Neuronal stem cell (in vitro differentiated cells): ENCODE measurements around the gene IPO4.

Experiments
- DNase-seq: peaks from one replicate; pipeline ENCODE4 v3.0.0-alpha.2; 2013; ENCODE audit warnings: low spot score
- H2AFZ ChIP-seq: one replicate; pipeline ENCODE4 v1.6.1; 2013; ENCODE audit warnings: mild to moderate bottlenecking, low read length, inconsistent platforms
- H2AK5ac ChIP-seq: 2 replicates; pipeline ENCODE4 v1.6.1; 2013; ENCODE audit warnings: low read depth, mild to moderate bottlenecking, inconsistent platforms, low read length, moderate library complexity, mixed read lengths
- H2BK120ac ChIP-seq: 2 replicates; pipeline ENCODE4 v1.6.1; 2013; ENCODE audit warnings: low read depth, mild to moderate bottlenecking, inconsistent platforms, low read length, moderate library complexity, mixed read lengths
- H2BK12ac ChIP-seq: one replicate; pipeline ENCODE4 v1.6.1; 2013; ENCODE audit warnings: low read length, inconsistent platforms
- H2BK15ac ChIP-seq: 2 replicates; pipeline ENCODE4 v1.6.1; 2013; ENCODE audit warnings: mild to moderate bottlenecking, low read length, inconsistent platforms, mixed read lengths
- H2BK5ac ChIP-seq: one replicate; pipeline ENCODE4 v1.6.1; 2013; ENCODE audit warnings: inconsistent platforms, mild to moderate bottlenecking, low read length, moderate library complexity
- H3K14ac ChIP-seq: one replicate; pipeline ENCODE4 v1.6.1; 2013; ENCODE audit warnings: low read length, inconsistent platforms
- H3K18ac ChIP-seq: 2 replicates; pipeline ENCODE4 v1.6.1; 2013; ENCODE audit warnings: low read length, inconsistent platforms
- H3K23ac ChIP-seq: 2 replicates; pipeline ENCODE4 v1.6.1; 2013; ENCODE audit warnings: low read depth, mild to moderate bottlenecking, mixed read lengths, low read length, inconsistent platforms; ENCODE audit not compliant: poor library complexity
- H3K27ac ChIP-seq: replicated peaks from 3 replicates; pipeline ENCODE4 v1.5.1; 2013; ENCODE audit warnings: low read length, inconsistent platforms
- H3K27me3 ChIP-seq, 3 experiments: 2 replicates each; pipeline ENCODE4 v1.6.1; 2013; ENCODE audit warnings: low read length in 3 of 3, mild to moderate bottlenecking in 2 of 3, inconsistent platforms in 1 of 3, low read depth in 1 of 3, mixed read lengths in 1 of 3, moderate library complexity in 1 of 3; ENCODE audit not compliant: control insufficient read depth in 3 of 3, insufficient read depth in 3 of 3
- H3K36me3 ChIP-seq, 2 donors: replicated peaks in 1 of 2; 2 replicates each; pipeline ENCODE4 v1.6.1; 2013; ENCODE audit warnings: low read length in 2 of 2; ENCODE audit not compliant: control insufficient read depth in 2 of 2, insufficient read depth in 2 of 2
- H3K4ac ChIP-seq: 2 replicates; pipeline ENCODE4 v1.6.1; 2013; ENCODE audit warnings: inconsistent platforms, mild to moderate bottlenecking, low read length, moderate library complexity
- H3K4me1 ChIP-seq, 2 donors: 1 replicate in 1 of 2; 2 replicates in 1 of 2; pipeline ENCODE4 v1.6.1; 2013; ENCODE audit warnings: low read length in 2 of 2, low read depth in 1 of 2; ENCODE audit not compliant: control insufficient read depth in 2 of 2, insufficient read depth in 1 of 2
- H3K4me2 ChIP-seq: one replicate; pipeline ENCODE4 v1.6.1; 2013; ENCODE audit warnings: mild to moderate bottlenecking, low read length, inconsistent platforms; ENCODE audit not compliant: insufficient read depth, poor library complexity, severe bottlenecking
- H3K4me3 ChIP-seq, 2 donors: 2 replicates each; pipeline ENCODE4 v1.5.1; 2013; ENCODE audit warnings: low read length in 2 of 2, mild to moderate bottlenecking in 2 of 2, inconsistent platforms in 1 of 2, moderate library complexity in 1 of 2
- H3K79me1 ChIP-seq: one replicate; pipeline ENCODE4 v1.6.1; 2013; ENCODE audit warnings: low read depth, mild to moderate bottlenecking, inconsistent platforms, low read length, moderate library complexity
- H3K9ac ChIP-seq: one replicate; pipeline ENCODE4 v1.6.1; 2013; ENCODE audit warnings: mild to moderate bottlenecking, low read depth, low read length, inconsistent platforms; ENCODE audit not compliant: poor library complexity
- H3K9me3 ChIP-seq, 2 donors: replicated peaks in 1 of 2; 2 replicates each; pipeline versions ENCODE3 to v1.6.1; 2013; ENCODE audit warnings: low read length in 2 of 2, mild to moderate bottlenecking in 2 of 2, inconsistent platforms in 1 of 2, low read depth in 1 of 2, mixed read lengths in 1 of 2, moderate library complexity in 1 of 2; ENCODE audit not compliant: control insufficient read depth in 2 of 2, insufficient read depth in 1 of 2
- H4K8ac ChIP-seq: one replicate; pipeline ENCODE4 v1.6.1; 2013; ENCODE audit warnings: low read depth, mild to moderate bottlenecking, inconsistent platforms, low read length, moderate library complexity
- H4K91ac ChIP-seq: one replicate; pipeline ENCODE4 v1.6.1; 2013; ENCODE audit warnings: low read length, low read depth, mild to moderate bottlenecking, inconsistent platforms; ENCODE audit not compliant: poor library complexity
- WGBS, 2 donors: extraction: QIAGEN DNeasy Blood & Tissue Kit; methylation state at CpG; one replicate each; pipeline ENCODE4 v1.1.7; 2013; ENCODE audit warnings: missing lambda C conversion rate in 2 of 2, mixed read lengths in 1 of 2; ENCODE audit not compliant: insufficient read length in 2 of 2, insufficient replicate concordance in 1 of 2; ENCODE audit errors: extremely low coverage in 2 of 2; 5-methylcytosine and 5-hydroxymethylcytosine counted together

Gene IPO4

GRCh38 chr14:24195186-24196070, 6.8 kb upstream of the IPO4 start, which contains the start of gene TM9SF1:
Gene TM9SF1 (minus strand): TSS chr14:24195441. CDS start chr14:24195019, 422 bp downstream.
- H3K9me3 ChIP-seq = no peaks in the 10 kb centered on the region
- H4K91ac ChIP-seq = no peak within 1 kb of the TSS
- WGBS, 2 donors = no CpG with 5 or more reads among the region's 89 CpGs
- peak within 1 kb of the TSS; percentile 89 for H3K14ac ChIP-seq
- peaks cover 3% of the 10 kb centered on the region for H3K79me1 ChIP-seq
- peaks cover 2 to 5% of the 10 kb centered on the region in 2 donors for H3K4me1 ChIP-seq
- peak within 1 kb of the TSS; percentile 43 for H4K8ac ChIP-seq
- H3K9ac ChIP-seq = peak within 1 kb of the TSS; percentile 93
- peak within 1 kb of the TSS; percentile 95 for H2BK5ac ChIP-seq
- H3K23ac ChIP-seq = peak within 1 kb of the TSS; percentile 93
- H2AK5ac ChIP-seq = peak within 1 kb of the TSS; percentile 20
- peak within 1 kb of the TSS; percentile 58 for H2BK12ac ChIP-seq
- H3K27me3 ChIP-seq = peaks cover 0 to 2% (median 0%) of the 10 kb centered on the region in 3 experiments
- peak within 1 kb of the TSS; percentile 97 for H3K27ac ChIP-seq
- DNase-seq = peak; percentile 71
- peak within 1 kb of the TSS; percentile 5 for H3K4ac ChIP-seq
- H3K18ac ChIP-seq = peak within 1 kb of the TSS; percentile 100
- H2BK15ac ChIP-seq = peak within 1 kb of the TSS; percentile 64
- peak within 1 kb of the TSS; percentile 96 for H3K4me2 ChIP-seq
- H2AFZ ChIP-seq = peak within 1 kb of the TSS; percentile 99
- peak within 1 kb of the TSS; percentile 76 for H2BK120ac ChIP-seq
- H3K4me3 ChIP-seq = peak within 1 kb of the TSS; percentile 53 to 92
- peaks cover 20 to 50% of the 10 kb centered on the region in 2 donors for H3K36me3 ChIP-seq

- Histone ChIP-seq H3K36me3 (peaks cover 22 to 52% of the 10 kb centered on the region in 2 donors), H2BK15ac (peak overlapping the region; percentile 64), H2BK120ac (no peak overlapping the region), H3K14ac (peak overlapping the region; percentile 89), H2AFZ (peak overlapping the region; percentile 99), H3K23ac (peak overlapping the region; percentile 7), H2BK5ac (peak overlapping the region; percentile 95), H3K9me3 (no peaks in the 10 kb centered on the region), H4K91ac (no peak overlapping the region), H4K8ac (no peak overlapping the region), H3K4me1 (peaks cover 2 to 5% of the 10 kb centered on the region in 2 donors), H3K9ac (peak overlapping the region; percentile 93), H2AK5ac (peak overlapping the region; percentile 9), H3K4me2 (peak overlapping the region; percentile 96), H3K4me3 (peak overlapping the region; percentile 53 to 92), H2BK12ac (no peak overlapping the region), H3K79me1 (peaks cover 3% of the 10 kb centered on the region), H3K27ac (peak overlapping the region; percentile 97), H3K27me3 (peaks cover 0 to 2% (median 0%) of the 10 kb centered on the region in 3 experiments), H3K4ac (peak overlapping the region; percentile 5), H3K18ac (peak overlapping the region; percentile 100)
- WGBS, 2 donors = no CpG with 5 or more reads among the region's 8 CpGs
- DNase-seq = no peak
Measured at GRCh38 chr14:24194873-24195185, 6.2 kb upstream of the IPO4 start.

- Histone ChIP-seq H2AFZ (peak overlapping the region; percentile 99), H4K91ac (no peak overlapping the region), H3K14ac (no peak overlapping the region), H2AK5ac (peak overlapping the region; percentile 9), H3K36me3 (peaks cover 22 to 53% of the 10 kb centered on the region in 2 donors), H2BK12ac (no peak overlapping the region), H3K79me1 (peaks cover 3% of the 10 kb centered on the region), H3K4me2 (peak overlapping the region; percentile 96), H2BK120ac (no peak overlapping the region), H3K4ac (no peak overlapping the region), H3K23ac (no peak overlapping the region), H4K8ac (no peak overlapping the region), H2BK5ac (no peak overlapping the region), H3K18ac (no peak overlapping the region), H3K9ac (peak overlapping the region; percentile 56), H3K27ac (no peak overlapping the region), H3K9me3 (no peaks in the 10 kb centered on the region), H3K4me3 (peak overlapping the region in 1 of 2 donors; percentile 53), H2BK15ac (no peak overlapping the region), H3K4me1 (peaks cover 2 to 5% of the 10 kb centered on the region in 2 donors), H3K27me3 (peaks cover 0 to 2% (median 0%) of the 10 kb centered on the region in 3 experiments)
- no CpG with 5 or more reads among the region's 7 CpGs for WGBS, 2 donors
- DNase-seq = no peak
Measured at GRCh38 chr14:24194186-24194872, 5.7 kb upstream of the IPO4 start.

DNA sequence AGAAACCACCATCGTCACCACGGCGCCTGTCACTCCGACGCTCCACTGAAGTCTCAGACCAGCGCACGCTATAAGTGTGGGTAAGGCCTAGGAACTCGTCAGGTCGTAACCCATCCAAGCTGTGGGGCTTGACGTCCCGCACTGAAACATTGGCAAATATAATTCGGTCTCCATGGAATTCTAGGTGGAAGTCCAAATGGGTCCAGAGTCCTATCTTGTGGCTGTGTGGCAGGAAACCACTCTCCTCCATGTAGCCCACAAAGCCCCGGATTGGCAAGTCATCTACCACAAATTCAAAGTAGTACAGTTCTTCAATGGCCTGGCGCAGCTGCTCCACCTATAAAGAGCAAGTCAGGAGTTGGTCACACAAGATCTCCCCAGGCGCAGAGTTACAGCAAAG, 4.3 kb upstream of the IPO4 start:
- WGBS, 2 donors = no CpG with 5 or more reads among the region's 15 CpGs
- DNase-seq = no peak
- H3K18ac ChIP-seq = no peak overlapping the region
- no peak overlapping the region for H2BK120ac ChIP-seq
- peaks cover 2% of the 10 kb centered on the region for H3K79me1 ChIP-seq
- H2BK5ac ChIP-seq = no peak overlapping the region
- H3K14ac ChIP-seq = no peak overlapping the region
- no peak overlapping the region for H3K4ac ChIP-seq
- no peak overlapping the region for H3K9ac ChIP-seq
- no peak overlapping the region for H3K23ac ChIP-seq
- no peaks in the 10 kb centered on the region for H3K9me3 ChIP-seq
- no peak overlapping the region for H2BK12ac ChIP-seq
- no peak overlapping the region for H4K8ac ChIP-seq
- H4K91ac ChIP-seq = no peak overlapping the region
- H2BK15ac ChIP-seq = no peak overlapping the region
- H2AK5ac ChIP-seq = no peak overlapping the region
- no peak overlapping the region for H3K4me3 ChIP-seq
- no peak overlapping the region for H3K4me2 ChIP-seq
- peaks cover 22 to 44% of the 10 kb centered on the region in 2 donors for H3K36me3 ChIP-seq
- peaks cover 4 to 6% of the 10 kb centered on the region in 2 donors for H3K4me1 ChIP-seq
- H2AFZ ChIP-seq = no peak overlapping the region
- H3K27me3 ChIP-seq = peaks cover 0 to 2% (median 0%) of the 10 kb centered on the region in 3 experiments
- H3K27ac ChIP-seq = no peak overlapping the region
